GM23338 (cell line): ENCODE data around the gene CHST11. TPM values are rescaled to one million over a fixed set of nuclear protein-coding genes. Genes with fewer than 3 reads are reported as not detected.

Experiments
- ATAC-seq: fragments of 200-7000 bp; cut with Tn5 transposase; 3 replicates; pipeline ENCODE4 v1.9.1; 2020
- DNase-seq: peaks from one replicate; pipeline ENCODE4 v3.0.0-alpha.2; 2015; ENCODE audit warnings: low spot score
- H2AFZ ChIP-seq: fragments of 200-600 bp; sonication (generic); 2 replicates; pipeline ENCODE4 v1.8.0; 2016; ENCODE audit warnings: antibody characterized with exemption, mild to moderate bottlenecking, moderate library complexity
- H3F3A ChIP-seq: fragments of 200-600 bp; sonication (generic); replicated peaks from 2 replicates; pipeline ENCODE4 v1.8.0; 2017; ENCODE audit warnings: antibody characterized with exemption, mixed run types, low read depth
- H3K27ac ChIP-seq: fragments of 200-600 bp; sonication (generic); 2 replicates; pipeline ENCODE4 v1.6.1; 2016; ENCODE audit warnings: low read depth
- H3K27me3 ChIP-seq: fragments of 200-600 bp; sonication (generic); 2 replicates; pipeline ENCODE4 v1.8.0; 2016; ENCODE audit warnings: mild to moderate bottlenecking, mixed run types, moderate library complexity; ENCODE audit not compliant: insufficient read depth
- H3K36me3 ChIP-seq: fragments of 200-600 bp; sonication (generic); 2 replicates; pipeline ENCODE4 v1.8.0; 2016; ENCODE audit warnings: mild to moderate bottlenecking; ENCODE audit not compliant: insufficient read depth
- H3K4me1 ChIP-seq: fragments of 200-600 bp; sonication (generic); 2 replicates; pipeline ENCODE4 v1.8.0; 2016; ENCODE audit warnings: mild to moderate bottlenecking, moderate library complexity; ENCODE audit not compliant: insufficient read depth
- H3K4me2 ChIP-seq: fragments of 200-600 bp; sonication (generic); 2 replicates; pipeline ENCODE4 v1.7.1; 2017; ENCODE audit warnings: mixed run types
- H3K4me3 ChIP-seq: fragments of 200-600 bp; sonication (generic); 2 replicates; pipeline ENCODE4 v1.6.1; 2016; ENCODE audit warnings: mixed run types
- H3K79me2 ChIP-seq: fragments of 200-600 bp; sonication (generic); replicated peaks from 2 replicates; pipeline ENCODE4 v1.8.0; 2017; ENCODE audit warnings: mild to moderate bottlenecking; ENCODE audit not compliant: insufficient read depth
- H3K9me2 ChIP-seq: fragments of 200-600 bp; sonication (generic); 2 replicates; pipeline ENCODE4 v1.8.0; 2017; ENCODE audit not compliant: insufficient read depth
- H4K20me1 ChIP-seq: fragments of 200-600 bp; sonication (generic); replicated peaks from 2 replicates; pipeline ENCODE4 v1.8.0; 2017; ENCODE audit warnings: mild to moderate bottlenecking; ENCODE audit not compliant: insufficient read depth
- H3K27ac Mint-ChIP-seq: 2 replicates; pipeline ENCODE4 v1.8.0; 2020; ENCODE audit warnings: inconsistent platforms, mild to moderate bottlenecking, moderate library complexity, mixed read lengths
- H3K27me3 Mint-ChIP-seq: 3 replicates; pipeline ENCODE4 v1.8.0; 2022; ENCODE audit warnings: low read depth, mild to moderate bottlenecking, moderate library complexity, mixed read lengths, inconsistent platforms; ENCODE audit not compliant: insufficient read depth, poor library complexity
- H3K36me3 Mint-ChIP-seq: 3 replicates; pipeline ENCODE4 v1.8.0; 2021; ENCODE audit warnings: low read depth, mild to moderate bottlenecking, inconsistent platforms, moderate library complexity, mixed read lengths
- H3K4me1 Mint-ChIP-seq: 3 replicates; pipeline ENCODE4 v1.8.0; 2020; ENCODE audit warnings: mild to moderate bottlenecking, inconsistent platforms, mixed read lengths
- H3K4me3 Mint-ChIP-seq: 3 replicates; pipeline ENCODE4 v1.8.0; 2021; ENCODE audit warnings: moderate library complexity, mild to moderate bottlenecking, inconsistent platforms, mixed read lengths
- H3K9me3 Mint-ChIP-seq: 3 replicates; pipeline ENCODE4 v1.8.0; 2020; ENCODE audit warnings: moderate library complexity, mild to moderate bottlenecking, inconsistent platforms, mixed read lengths
- CREB1 ChIP-seq: fragments of 250-450 bp; sonication (Bioruptor Pico); IDR thresholded peaks from 2 replicates; pipeline ENCODE4 v1.5.0; 2020; ENCODE audit warnings: low read depth, mild to moderate bottlenecking, moderate library complexity
- CTCF ChIP-seq, 2 experiments: fragments of 200-600 bp in 1 of 2; sonication (generic) in 1 of 2; conservative IDR thresholded peaks; 2 replicates each; pipeline versions ENCODE4 v1.5.1 to v1.6.1; 2016 to 2017; ENCODE audit warnings: antibody characterized with exemption in 2 of 2, low read depth in 2 of 2, mild to moderate bottlenecking in 2 of 2, moderate library complexity in 1 of 2
- EZH2 ChIP-seq: fragments of 200-600 bp; sonication (generic); IDR thresholded peaks from one replicate; pipeline ENCODE4 v1.8.0; 2017; ENCODE audit warnings: antibody characterized with exemption, mild to moderate bottlenecking, low read depth; ENCODE audit not compliant: unreplicated experiment
- JUNB ChIP-seq: IDR thresholded peaks from one replicate; pipeline ENCODE4 v1.6.1; 2016; ENCODE audit warnings: antibody characterized with exemption; ENCODE audit not compliant: unreplicated experiment
- NANOG ChIP-seq: IDR thresholded peaks from 2 replicates; pipeline ENCODE4 v1.6.1; 2016; ENCODE audit warnings: antibody characterized with exemption, borderline replicate concordance
- POLR2AphosphoS5 ChIP-seq: IDR thresholded peaks from 2 replicates; pipeline ENCODE4 v1.6.1; 2016; ENCODE audit warnings: antibody characterized with exemption, low read depth
- REST ChIP-seq: IDR thresholded peaks from one replicate; pipeline ENCODE4 v1.6.1; 2018; ENCODE audit warnings: antibody characterized with exemption; ENCODE audit not compliant: unreplicated experiment
- ZNF331 ChIP-seq: fragments of 250-450 bp; sonication (Bioruptor Pico); IDR thresholded peaks from 2 replicates; pipeline ENCODE4 v1.5.0; 2020; ENCODE audit warnings: low read depth, mild to moderate bottlenecking, moderate library complexity
- ZNF462 ChIP-seq: fragments of 250-450 bp; sonication (Bioruptor Pico); IDR thresholded peaks from 2 replicates; pipeline ENCODE4 v1.5.0; 2020; ENCODE audit warnings: mild to moderate bottlenecking, moderate library complexity
- polyA plus RNA-seq: library from polyadenylated mRNA; unstranded; fragments of >200 nt; fragmentation: Nextera tagmentation; extraction: Ambion mirVana; gene quantifications from 2 replicates; pipeline ENCODE4 v1.2.1, GENCODE V29; 2016
- total RNA-seq: library from RNA; depleted of rRNA; stranded (reverse); fragments of >200 nt; shearing (Covaris generic); gene quantifications from 2 replicates; pipeline ENCODE4 v1.2.3, GENCODE V29; 2014

CHST11 gene
- total and polyA plus RNA-seq, 2 experiments from 2014 or later, result 7.7 to 25.7 TPM

- TF ChIP-seq NANOG, result no peak
Measured at GRCh38 chr12:104522985-104523722, 66.4 kb downstream of the CHST11 start (continued).

GRCh38 chr12:104524034-104524832 lies 67.5 kb downstream of the CHST11 start:
- ATAC-seq, result no peak
- Histone ChIP-seq H3K36me3 (no peaks in the 10 kb centered on the region), H3K9me2 (peaks cover 7% of the 10 kb centered on the region; the same call in 1 of the 2 replicates), H3K4me1 (peaks cover 39% of the 10 kb centered on the region), H3K4me3 (no peak overlapping the region), H3K79me2 (peaks cover 36% of the 10 kb centered on the region), H3K27ac (no peak overlapping the region), H3K27me3 (no peaks in the 10 kb centered on the region), H3K4me2 (no peak overlapping the region), H4K20me1 (no peaks in the 10 kb centered on the region), H2AFZ (no peak overlapping the region), H3F3A (0 out of 2 replicates have a peak, but pooled peaks cover 3% of the 10 kb centered on the region)
- Mint-ChIP-seq H3K27ac (peak overlapping the region; percentile 70; the same call in 1 of the 2 replicates), H3K9me3 (peaks cover 4% of the 10 kb centered on the region; the same call in 1 of the 3 replicates), H3K4me1 (peaks cover 72% of the 10 kb centered on the region), H3K4me3 (no peak overlapping the region), H3K27me3 (peaks cover 5% of the 10 kb centered on the region), H3K36me3 (peaks cover 4% of the 10 kb centered on the region; the same call in 2 of the 3 replicates)
- no peak for DNase-seq
- TF ChIP-seq ZNF462 (no peak), ZNF331 (CRISPR knock-in tag) (no peak), JUNB (no peak), POLR2AphosphoS5 (no peak), EZH2 (no peak), CREB1 (CRISPR knock-in tag) (no peak), CTCF (conservative IDR thresholded peaks at IDR 0.05; ENCODE audit: low read depth in 2 of 2) (no peak), REST (no peak)
